HG03064 (cell line): ENCODE measurements around the gene EHBP1L1.
A peak's percentile ranks its signal among the peaks of the same experiment; 100 is the strongest.

ENCODE experiments used
- ATAC-seq: cut with Tn5 transposase; IDR thresholded peaks from one replicate; pipeline ENCODE4 v1.9.1; 2021; ENCODE audit warnings: low read depth; ENCODE audit not compliant: unreplicated experiment

The EHBP1L1 gene

GRCh38 chr11:65613091-65613928 is 37.5 kb downstream of the EHBP1L1 start:
- ATAC-seq = no peak

- peak; percentile 72 for ATAC-seq
These were observed 39.5 kb downstream of the EHBP1L1 start, which contains the start of gene PCNX3 for GRCh38 chr11:65615229-65615949. Gene PCNX3 (plus strand): TSS chr11:65615776. CDS start chr11:65616312, 536 bp downstream.

GRCh38 chr11:65615950-65616574 is 40.2 kb downstream of the EHBP1L1 start:
- peak; percentile 7 for ATAC-seq

DNA sequence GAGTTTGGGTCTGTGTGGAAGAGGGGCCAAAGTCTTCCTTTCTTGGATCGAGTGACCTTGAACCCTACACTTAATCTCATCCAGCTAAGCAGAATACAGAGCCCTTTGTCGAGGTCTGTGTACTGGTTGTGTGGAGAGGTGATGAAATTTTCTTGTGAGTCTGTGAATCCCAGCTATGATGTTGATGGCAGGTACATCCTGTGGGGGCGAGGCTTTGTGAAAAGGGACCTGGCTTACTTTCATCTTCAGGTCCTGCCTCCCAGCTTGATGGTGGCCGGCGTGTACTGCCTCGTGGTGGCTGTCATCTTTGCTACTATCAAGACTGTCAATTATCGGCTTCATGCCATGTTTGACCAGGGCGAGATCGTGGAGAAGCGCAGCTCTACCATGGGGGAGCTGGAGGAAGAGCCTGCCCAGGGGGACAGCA is 40.7 kb downstream of the EHBP1L1 start:
- ATAC-seq = no peak

- no peak for ATAC-seq
These were observed 41.4 kb downstream of the EHBP1L1 start for GRCh38 chr11:65617136-65617850.

DNA sequence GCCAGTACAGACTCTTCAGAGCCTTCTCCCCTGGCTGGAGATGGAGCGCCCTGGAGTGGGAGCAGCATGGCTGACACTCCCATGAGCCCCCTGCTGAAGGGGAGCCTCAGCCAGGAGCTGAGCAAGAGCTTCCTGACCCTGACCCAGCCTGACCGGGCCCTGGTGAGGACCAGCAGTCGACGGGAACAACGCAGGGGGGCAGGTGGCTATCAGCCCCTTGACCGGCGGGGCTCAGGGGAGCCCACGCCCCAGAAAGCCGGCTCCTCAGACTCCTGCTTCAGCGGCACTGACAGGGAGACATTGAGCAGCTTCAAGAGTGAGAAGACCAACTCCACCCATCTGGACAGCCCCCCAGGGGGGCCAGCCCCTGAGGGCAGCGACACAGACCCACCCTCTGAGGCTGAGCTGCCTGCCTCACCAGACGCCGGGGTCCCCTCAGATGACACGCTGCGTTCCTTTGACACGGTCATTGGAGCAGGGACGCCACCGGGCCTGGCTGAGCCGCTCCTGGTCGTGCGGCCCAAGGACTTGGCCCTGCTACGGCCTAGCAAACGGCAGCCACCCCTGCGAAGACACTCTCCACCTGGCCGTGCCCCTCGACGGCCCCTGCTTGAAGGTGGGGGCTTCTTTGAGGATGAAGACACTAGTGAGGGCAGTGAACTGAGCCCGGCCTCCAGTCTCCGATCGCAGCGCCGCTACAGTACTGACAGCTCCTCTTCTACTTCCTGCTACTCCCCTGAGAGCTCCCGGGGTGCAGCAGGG is 42.3 kb downstream of the EHBP1L1 start:
- no peak for ATAC-seq

GRCh38 chr11:65618763-65619162 is 42.9 kb downstream of the EHBP1L1 start:
- ATAC-seq = no peak

GRCh38 chr11:65619281-65619928 is 43.6 kb downstream of the EHBP1L1 start:
- ATAC-seq = no peak

DNA sequence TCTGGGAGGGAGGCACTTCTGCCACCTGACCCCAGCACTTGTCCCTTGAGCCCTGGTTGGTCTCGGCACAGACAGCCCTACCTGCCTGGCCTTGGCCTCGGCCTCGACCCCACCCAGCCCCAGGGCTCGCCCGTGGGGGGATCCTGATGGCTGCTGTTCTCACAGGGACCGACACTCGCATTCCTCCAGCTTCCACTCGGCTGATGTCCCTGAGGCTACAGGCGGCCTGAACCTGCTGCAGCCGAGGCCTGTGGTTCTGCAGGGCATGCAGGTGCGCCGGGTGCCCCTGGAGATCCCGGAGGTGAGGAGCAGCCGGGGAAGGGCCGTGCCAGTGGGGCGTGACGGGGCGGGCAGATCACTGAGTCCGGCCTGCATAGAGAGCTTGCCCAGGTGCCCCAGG is 44.8 kb downstream of the EHBP1L1 start:
- no peak for ATAC-seq

- no peak for ATAC-seq
These were observed 45.6 kb downstream of the EHBP1L1 start for GRCh38 chr11:65621460-65621859.

DNA sequence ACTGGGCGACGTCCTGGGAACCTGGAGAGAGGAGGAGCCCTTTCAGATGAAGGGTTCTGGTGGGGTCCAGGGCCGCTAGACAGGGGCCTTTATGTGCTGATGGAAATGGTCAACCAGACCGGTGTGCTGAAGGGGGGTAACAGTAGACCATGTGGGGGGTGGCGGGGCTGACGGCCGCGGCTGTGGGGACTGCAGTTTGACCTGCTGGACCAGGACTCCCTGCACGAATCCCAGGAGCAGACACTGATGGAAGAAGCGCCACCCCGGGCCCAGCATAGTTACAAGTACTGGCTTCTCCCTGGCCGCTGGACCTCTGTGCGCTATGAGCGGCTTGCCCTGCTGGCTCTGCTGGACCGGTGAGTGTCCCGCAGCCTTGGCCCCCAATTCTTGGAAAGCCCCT is 46.2 kb downstream of the EHBP1L1 start:
- no peak for ATAC-seq

DNA sequence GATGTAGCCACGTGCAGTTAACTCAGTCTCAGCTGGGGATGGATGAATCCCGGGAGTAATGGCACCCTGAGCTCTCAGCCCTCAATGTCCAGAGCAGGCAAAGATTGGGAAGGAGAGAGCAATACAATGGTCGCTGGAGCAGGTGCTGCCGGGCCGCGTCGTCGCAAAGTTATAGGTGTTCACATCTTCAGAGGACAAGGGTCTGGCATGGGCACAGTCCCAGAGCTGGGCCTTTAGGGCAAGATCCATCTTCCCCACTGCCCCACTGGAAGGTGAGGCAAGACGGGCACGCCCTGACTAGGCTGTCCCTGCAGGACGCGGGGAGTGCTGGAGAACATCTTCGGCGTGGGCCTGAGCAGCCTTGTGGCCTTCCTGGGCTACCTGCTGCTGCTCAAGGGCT is 47.3 kb downstream of the EHBP1L1 start:
- no peak for ATAC-seq

- ATAC-seq = no peak
These were observed 48.2 kb downstream of the EHBP1L1 start for GRCh38 chr11:65623852-65624616.

GRCh38 chr11:65624931-65625627 is 49.2 kb downstream of the EHBP1L1 start:
- ATAC-seq = no peak

GRCh38 chr11:65625628-65626342 is 49.9 kb downstream of the EHBP1L1 start:
- ATAC-seq = no peak

DNA sequence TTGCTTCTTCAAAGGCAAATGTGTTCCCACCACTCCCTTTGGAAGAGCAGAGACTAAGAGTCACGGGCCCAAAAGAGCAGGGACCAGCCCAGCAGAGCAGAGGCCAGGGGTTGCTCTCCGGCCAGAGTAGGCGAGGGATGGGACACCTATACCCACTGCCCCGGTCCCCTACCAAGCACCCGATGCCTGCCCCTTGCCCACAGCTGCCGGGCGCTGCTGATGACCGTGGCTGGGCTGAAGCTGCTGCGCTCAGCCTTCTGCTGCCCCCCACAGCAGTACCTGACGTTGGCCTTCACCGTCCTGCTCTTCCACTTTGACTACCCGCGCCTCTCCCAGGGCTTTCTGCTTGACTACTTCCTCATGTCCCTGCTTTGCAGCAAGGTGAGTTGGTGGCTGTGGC is 51.3 kb downstream of the EHBP1L1 start:
- ATAC-seq = no peak

DNA sequence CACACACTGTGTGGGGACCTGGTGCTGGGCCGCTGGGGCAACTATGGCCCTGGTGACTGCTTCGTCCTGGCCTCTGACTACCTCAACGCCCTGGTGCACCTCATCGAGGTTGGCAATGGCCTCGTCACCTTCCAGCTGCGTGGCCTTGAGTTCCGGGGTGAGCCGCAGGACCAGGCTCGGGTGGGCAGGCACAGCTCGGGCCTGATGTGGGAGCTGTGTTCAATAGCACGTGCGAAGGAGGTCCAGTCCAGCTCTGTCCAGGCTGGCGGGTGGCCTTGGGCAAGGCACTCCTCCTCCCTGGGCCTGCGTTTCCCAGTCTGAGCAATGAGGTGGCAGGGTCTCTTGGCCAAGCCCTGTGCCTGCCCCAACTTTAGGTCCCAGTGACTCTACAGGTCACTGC is 53.7 kb downstream of the EHBP1L1 start:
- ATAC-seq = no peak

DNA sequence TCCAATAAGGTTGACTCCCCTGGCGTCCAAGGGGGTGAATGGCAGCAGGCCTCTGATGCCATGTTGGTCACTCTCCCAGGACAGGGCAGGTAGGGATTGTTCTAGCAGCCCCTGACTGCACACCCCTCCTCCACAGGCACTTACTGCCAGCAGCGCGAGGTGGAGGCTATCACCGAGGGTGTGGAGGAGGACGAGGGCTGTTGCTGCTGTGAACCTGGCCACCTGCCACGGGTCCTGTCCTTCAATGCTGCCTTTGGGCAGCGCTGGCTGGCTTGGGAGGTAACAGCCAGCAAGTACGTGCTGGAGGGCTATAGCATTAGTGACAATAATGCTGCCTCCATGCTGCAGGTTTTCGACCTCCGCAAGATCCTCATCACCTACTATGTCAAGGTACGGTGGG is 54.4 kb downstream of the EHBP1L1 start:
- ATAC-seq = no peak
